GM12865 (cell line): ENCODE data around the gene GMNN.

Experiments
- DNase-seq: peaks from one replicate; pipeline ENCODE4 v3.0.0; 2010; ENCODE audit warnings: low read depth
- H3K4me3 ChIP-seq: 2 replicates; pipeline ENCODE4 v1.5.1; 2011; ENCODE audit warnings: mild to moderate bottlenecking, low read depth, low read length, control low read depth
- CTCF ChIP-seq: IDR thresholded peaks from 2 replicates; pipeline ENCODE4 v1.5.1; 2011; ENCODE audit warnings: low read length, control low read depth, low read depth, inconsistent platforms; ENCODE audit not compliant: insufficient read depth; ENCODE audit errors: missing control alignments

GMNN gene

DNA sequence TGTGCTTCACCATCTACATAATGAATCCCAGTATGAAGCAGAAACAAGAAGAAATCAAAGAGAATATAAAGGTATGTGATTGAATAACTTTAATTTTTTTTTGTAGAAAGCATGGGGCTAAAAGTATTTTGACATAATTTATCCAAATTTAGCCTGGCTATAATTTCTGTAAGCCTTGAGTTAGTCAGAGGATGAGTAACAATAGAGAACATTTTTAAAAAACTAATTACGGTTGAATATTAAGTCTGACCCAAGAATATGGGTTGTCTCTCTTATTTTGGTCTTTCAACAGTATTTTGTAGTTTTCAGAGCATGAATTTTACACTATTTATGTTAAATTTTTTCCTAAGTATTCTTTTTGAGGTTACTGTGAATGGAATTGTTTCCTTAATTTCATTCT, 2.5 kb downstream of the GMNN start:
- DNase-seq = no peak
- H3K4me3 ChIP-seq = peak overlapping the region; percentile 72

GRCh38 chr6:24778121-24778520, 3.4 kb downstream of the GMNN start:
- no peak for DNase-seq
- peak overlapping the region; percentile 72; the same call in 1 of the 2 replicates for H3K4me3 ChIP-seq
- no peak for TF ChIP-seq CTCF

More for the DNA sequence above, 2.5 kb downstream of the GMNN start:
- no peak for TF ChIP-seq CTCF

DNA sequence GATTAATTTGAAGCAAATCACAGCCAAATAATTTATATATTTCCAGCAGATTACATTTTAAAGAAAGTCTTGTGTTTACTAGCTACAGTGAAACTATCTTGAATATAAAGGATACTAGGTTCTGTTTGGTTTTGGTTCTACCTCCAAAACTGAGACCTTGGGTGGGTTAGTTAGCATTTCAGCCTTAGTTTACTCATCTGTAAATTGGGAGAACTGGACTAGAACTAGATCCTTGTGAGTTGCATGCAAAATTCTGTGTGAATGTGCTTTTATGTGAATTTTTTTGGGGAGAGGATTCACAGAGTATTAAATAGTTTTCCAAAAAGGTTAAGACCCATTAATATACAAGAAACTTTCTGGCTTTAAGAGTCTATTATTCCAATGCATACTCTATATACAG, 4.1 kb downstream of the GMNN start:
- no peak for TF ChIP-seq CTCF

DNA sequence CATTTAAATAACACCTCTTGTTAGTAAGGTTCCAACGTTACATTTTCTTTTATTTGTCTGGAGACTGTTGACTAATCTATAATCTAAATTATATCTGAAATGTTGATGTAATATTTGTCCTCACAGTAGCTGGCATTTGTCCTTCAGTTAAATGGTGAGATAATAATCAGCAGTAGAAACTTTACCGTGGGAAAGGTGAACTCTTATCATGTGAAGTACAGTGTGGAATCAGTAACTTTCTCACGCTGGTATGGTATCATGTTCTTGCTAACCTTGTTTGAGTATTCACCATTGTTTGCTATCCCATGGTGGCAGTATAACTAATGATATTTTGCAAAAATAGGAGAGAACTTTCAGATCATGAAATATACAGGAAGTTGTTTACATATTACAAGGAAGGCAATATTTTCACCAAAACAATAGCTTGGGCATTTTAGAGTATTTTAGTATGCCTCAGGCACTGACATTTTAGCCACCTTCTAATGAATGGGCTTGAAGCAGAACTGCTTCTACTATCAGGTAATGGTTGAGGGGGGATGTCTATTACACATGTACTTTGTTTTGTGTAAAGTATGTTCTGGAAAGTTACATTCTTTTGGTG, 4.8 kb downstream of the GMNN start:
- H3K4me3 ChIP-seq = no peak overlapping the region
- no peak for TF ChIP-seq CTCF
- DNase-seq = peak; percentile 77

More for the DNA sequence above, 4.1 kb downstream of the GMNN start:
- no peak for DNase-seq
- H3K4me3 ChIP-seq = peak overlapping the region; percentile 18; the same call in 1 of the 2 replicates

GRCh38 chr6:24780206-24780605, 5.5 kb downstream of the GMNN start:
- no peak for DNase-seq
- H3K4me3 ChIP-seq = no peak overlapping the region
- no peak for TF ChIP-seq CTCF

GRCh38 chr6:24788031-24788665, 13.4 kb downstream of the GMNN start:
- H3K4me3 ChIP-seq = no peak overlapping the region
- DNase-seq = no peak
- TF ChIP-seq CTCF = no peak

GRCh38 chr6:24795106-24795505, 20.4 kb downstream of the GMNN start:
- DNase-seq = no peak
- no peak for TF ChIP-seq CTCF

More at GRCh38 chr6:24795106-24795505, 20.4 kb downstream of the GMNN start:
- no peak overlapping the region for H3K4me3 ChIP-seq
